Measurements from ENCODE around the gene IGSF3. TPM values are rescaled to one million over a fixed set of nuclear protein-coding genes. Genes with fewer than 3 reads are reported as not detected.

Gene IGSF3
- total RNA-seq, 4 donors from 2014 or later, result 1.7 to 8.5 (median 5.1) TPM

GRCh38 chr1:116587501-116588227, 79.9 kb downstream of the IGSF3 start:
- peaks cover 0 to 7% of the 10 kb centered on the region in 2 donors for H3K36me3 ChIP-seq
- TF ChIP-seq CTCF (IDR thresholded peaks at IDR 0.05) (no peak), POLR2A (IDR thresholded peaks at IDR 0.05) (no peak)
- no peak overlapping the region for H3K27ac ChIP-seq
- WGBS, 2 donors (ENCODE audit: low coverage in 1 of 2), result 72 to 90% methylated on average over 3 to 5 of the region's 5 CpGs
- H3K4me1 ChIP-seq, result no peaks in the 10 kb centered on the region
- H3K4me3 ChIP-seq, result no peak overlapping the region
- no peaks in the 10 kb centered on the region for H3K27me3 ChIP-seq
- ATAC-seq, result no peak
- H3K9me3 ChIP-seq, result no peaks in the 10 kb centered on the region

GRCh38 chr1:116586741-116587143, 80.8 kb downstream of the IGSF3 start:
- TF ChIP-seq POLR2A (IDR thresholded peaks at IDR 0.05), result no peak
- TF ChIP-seq EP300 (IDR thresholded peaks at IDR 0.05), result no peak
- no peak for TF ChIP-seq CTCF (IDR thresholded peaks at IDR 0.05)
- TF ChIP-seq POLR2AphosphoS5 (IDR thresholded peaks at IDR 0.05), result no peak
- no peak for ATAC-seq
- WGBS, 2 donors (ENCODE audit: low coverage in 1 of 2), result 71 to 80% methylated on average over 2 to 3 of the region's 3 CpGs
- no peaks in the 10 kb centered on the region for H3K9me3 ChIP-seq
- no peaks in the 10 kb centered on the region for H3K4me1 ChIP-seq
- peaks cover 0 to 7% of the 10 kb centered on the region in 2 donors for H3K36me3 ChIP-seq
- no peak overlapping the region for H3K27ac ChIP-seq
- no peak overlapping the region for H3K4me3 ChIP-seq
- H3K27me3 ChIP-seq, result no peaks in the 10 kb centered on the region

- H3K9me3 ChIP-seq, result no peaks in the 10 kb centered on the region
- H3K27ac ChIP-seq, result no peak overlapping the region
- H3K27me3 ChIP-seq, result no peaks in the 10 kb centered on the region
- H3K36me3 ChIP-seq, result peaks cover 0 to 7% of the 10 kb centered on the region in 2 donors
- WGBS, 2 donors (ENCODE audit: low coverage in 1 of 2), result 82 to 87% methylated on average over 1 of the region's 1 CpG
- H3K4me3 ChIP-seq, result no peak overlapping the region
- TF ChIP-seq POLR2A (IDR thresholded peaks at IDR 0.05) (no peak), POLR2AphosphoS5 (IDR thresholded peaks at IDR 0.05) (no peak), EP300 (IDR thresholded peaks at IDR 0.05) (no peak), CTCF (IDR thresholded peaks at IDR 0.05) (no peak)
- ATAC-seq, result no peak
- H3K4me1 ChIP-seq, result no peaks in the 10 kb centered on the region
These were observed 81.6 kb downstream of the IGSF3 start for GRCh38 chr1:116585886-116586285.

- H3K9me3 ChIP-seq, result no peaks in the 10 kb centered on the region
- ATAC-seq, result no peak
- WGBS, 2 donors (ENCODE audit: low coverage in 1 of 2), result 80 to 83% methylated on average over 1 of the region's 3 CpGs
- TF ChIP-seq EP300 (IDR thresholded peaks at IDR 0.05), result no peak
- no peak for TF ChIP-seq POLR2A (IDR thresholded peaks at IDR 0.05)
- TF ChIP-seq CTCF (IDR thresholded peaks at IDR 0.05), result no peak
- TF ChIP-seq POLR2AphosphoS5 (IDR thresholded peaks at IDR 0.05), result no peak
- no peaks in the 10 kb centered on the region for H3K27me3 ChIP-seq
- no peaks in the 10 kb centered on the region for H3K4me1 ChIP-seq
- no peak overlapping the region for H3K4me3 ChIP-seq
- H3K27ac ChIP-seq, result no peak overlapping the region
- peaks cover 0 to 7% of the 10 kb centered on the region in 2 donors for H3K36me3 ChIP-seq
These were observed 86.1 kb downstream of the IGSF3 start for GRCh38 chr1:116581323-116581885.
